ENCODE results near the gene CERT1. TPM values are rescaled to one million over a fixed set of nuclear protein-coding genes. Genes with fewer than 3 reads are reported as not detected.

CERT1 gene
- total RNA-seq, 1 experiment from 2014 or later = 50.2 TPM

- Mint-ChIP-seq H3K9me3 (peaks cover 0 to 7% of the 10 kb centered on the region in 2 experiments; a peak in 1 of 5 replicates), H3K36me3 (ENCODE audit: insufficient read depth in 1 of 3, low read depth in 3 of 3) (peaks cover 20 to 30% (median 23%) of the 10 kb centered on the region in 3 experiments), H3K27me3 (ENCODE audit: low read depth) (no peaks in the 10 kb centered on the region), H3K4me1 (peaks cover 31 to 33% of the 10 kb centered on the region in 2 experiments), H3K27ac (peak overlapping the region in 2 of 3 experiments; percentile 77 to 83; a peak in 5 of 7 replicates), H3K4me3 (no peak overlapping the region)
- no peak overlapping the region for H3K56ac ChIP-seq (ENCODE audit: insufficient read length, low read depth, low read length)
- no peak overlapping the region for H2AFZ ChIP-seq (ENCODE audit: low read length)
- no peak overlapping the region for H2BK12ac ChIP-seq (ENCODE audit: insufficient read length, low read depth, low read length)
- no peaks in the 10 kb centered on the region for H3K79me1 ChIP-seq (ENCODE audit: insufficient read depth, low read depth, low read length, poor library complexity, severe bottlenecking)
- no peak overlapping the region for H2BK15ac ChIP-seq (ENCODE audit: low read depth, low read length)
- no peak for DNase-seq
- no peak overlapping the region for H3K14ac ChIP-seq (ENCODE audit: insufficient read depth, low read length)
- no peaks in the 10 kb centered on the region for H4K20me1 ChIP-seq (ENCODE audit: control insufficient read depth, insufficient read depth, insufficient read length)
- H3K27me3 ChIP-seq (ENCODE audit: insufficient read depth, low read length) = no peaks in the 10 kb centered on the region
- no peak overlapping the region for H2BK120ac ChIP-seq (ENCODE audit: low read depth, low read length, poor library complexity, severe bottlenecking)
- no peak overlapping the region for H3K18ac ChIP-seq (ENCODE audit: insufficient read length, low read depth, low read length)
- H3K9me3 ChIP-seq (ENCODE audit: control insufficient read depth, low read depth, low read length) = no peaks in the 10 kb centered on the region
- H2BK5ac ChIP-seq (ENCODE audit: insufficient read length, low read length) = no peak overlapping the region
- peak overlapping the region; percentile 96 for H3K4me2 ChIP-seq (ENCODE audit: insufficient read depth, insufficient read length, low read length)
- no peak overlapping the region for H2AK5ac ChIP-seq (ENCODE audit: insufficient read length, low read length)
- no peak overlapping the region for H2BK20ac ChIP-seq (ENCODE audit: low read depth, low read length, poor library complexity, severe bottlenecking)
- no peak overlapping the region for H4K91ac ChIP-seq (ENCODE audit: insufficient read length, low read depth, low read length)
- no peak overlapping the region for H3K27ac ChIP-seq (ENCODE audit: insufficient read length, low read depth, low read length)
- H4K8ac ChIP-seq (replicated peaks; ENCODE audit: insufficient read length, low read depth, low read length) = no peak overlapping the region
- H3K23me2 ChIP-seq (ENCODE audit: insufficient read length, low read depth, low read length, poor library complexity, severe bottlenecking) = peaks cover 3% of the 10 kb centered on the region
- TF ChIP-seq CTCF (conservative IDR thresholded peaks at IDR 0.05) = no peak
- peak overlapping the region; percentile 97 for H3K9ac ChIP-seq (ENCODE audit: extremely low read depth, insufficient read length, low read length)
- peaks cover 54% of the 10 kb centered on the region for H3K79me2 ChIP-seq (ENCODE audit: insufficient read depth, low read length)
- no peak overlapping the region for H3T11ph ChIP-seq (ENCODE audit: low read length)
- H3K4me1 ChIP-seq (ENCODE audit: insufficient read depth, low read length) = no peaks in the 10 kb centered on the region; the same call in 1 of the 2 replicates
- H3K4ac ChIP-seq (ENCODE audit: low read depth, low read length) = no peak overlapping the region
- WGBS (ENCODE audit: extremely low coverage, insufficient read length, low lambda C conversion rate) = no CpG with 5 or more reads among the region's 2 CpGs
- no peak overlapping the region for H3K23ac ChIP-seq (ENCODE audit: insufficient read length, low read depth, low read length)
- no peak overlapping the region for H4K5ac ChIP-seq (ENCODE audit: insufficient read length, low read depth, low read length)
These were observed 173.0 kb downstream of the CERT1 start for GRCh38 chr5:75338408-75338807.

Measured in H9 (cell line).